Stimulated activated effector memory CD8-positive, alpha-beta T cell treated with anti-CD3 and anti-CD28 coated beads, Interleukin-12 subunit alpha, Interleukin-12 subunit beta, amount 100 ng/mL, for 72 hours (primary cell): Measurements from ENCODE around the gene MICALL1.

ENCODE experiments used
- ATAC-seq: fragments of 150-1000 bp; cut with Tn5 transposase; 2 replicates; pipeline ENCODE4 v1.10.0; 2021
- DNase-seq, 2 donors: peaks; one replicate each; pipeline ENCODE4 v3.0.0; 2021 to 2022; ENCODE audit warnings: low spot score in 2 of 2
- H3K27ac Mint-ChIP-seq: one replicate; pipeline ENCODE4 v1.8.0; 2022; ENCODE audit warnings: mild to moderate bottlenecking, mixed read lengths
- H3K36me3 Mint-ChIP-seq: one replicate; pipeline ENCODE4 v1.8.0; 2022; ENCODE audit warnings: mild to moderate bottlenecking, mixed read lengths
- H3K4me1 Mint-ChIP-seq: one replicate; pipeline ENCODE4 v1.8.0; 2022; ENCODE audit warnings: mixed read lengths
- H3K4me3 Mint-ChIP-seq: one replicate; pipeline ENCODE4 v1.8.0; 2022; ENCODE audit warnings: mild to moderate bottlenecking, mixed read lengths
- H3K9me3 Mint-ChIP-seq: one replicate; pipeline ENCODE4 v1.8.0; 2022; ENCODE audit warnings: mixed read lengths

Gene MICALL1

GRCh38 chr22:37896181-37896592 lies 9.9 kb upstream of the MICALL1 start:
- peaks cover 13% of the 10 kb centered on the region for H3K4me1 Mint-ChIP-seq
- H3K4me3 Mint-ChIP-seq = no peak overlapping the region
- H3K36me3 Mint-ChIP-seq = peaks cover 26% of the 10 kb centered on the region
- peak overlapping the region; percentile 95 for H3K27ac Mint-ChIP-seq
- ATAC-seq (peak; percentile 89), DNase-seq (peak; percentile 18 to 60)
- H3K9me3 Mint-ChIP-seq = no peaks in the 10 kb centered on the region

GRCh38 chr22:37896939-37897338 lies 9.2 kb upstream of the MICALL1 start:
- peaks cover 18% of the 10 kb centered on the region for H3K36me3 Mint-ChIP-seq
- ATAC-seq (no peak), DNase-seq (no peak)
- H3K9me3 Mint-ChIP-seq = no peaks in the 10 kb centered on the region
- H3K4me1 Mint-ChIP-seq = peaks cover 13% of the 10 kb centered on the region
- peak overlapping the region; percentile 95 for H3K27ac Mint-ChIP-seq
- H3K4me3 Mint-ChIP-seq = no peak overlapping the region

- H3K9me3 Mint-ChIP-seq = no peaks in the 10 kb centered on the region
- H3K4me1 Mint-ChIP-seq = peaks cover 13% of the 10 kb centered on the region
- DNase-seq = no peak
- peak overlapping the region; percentile 84 for H3K27ac Mint-ChIP-seq
- H3K36me3 Mint-ChIP-seq = peaks cover 16% of the 10 kb centered on the region
- H3K4me3 Mint-ChIP-seq = no peak overlapping the region
- no peak for ATAC-seq
Measured at GRCh38 chr22:37897807-37898206, 8.3 kb upstream of the MICALL1 start.

GRCh38 chr22:37898441-37899181 lies 7.5 kb upstream of the MICALL1 start:
- Mint-ChIP-seq H3K9me3 (no peaks in the 10 kb centered on the region), H3K4me1 (peaks cover 11% of the 10 kb centered on the region), H3K27ac (peak overlapping the region; percentile 84), H3K36me3 (peaks cover 12% of the 10 kb centered on the region), H3K4me3 (no peak overlapping the region)
- ATAC-seq (no peak), DNase-seq (no peak)

- no peak for DNase-seq
- no peaks in the 10 kb centered on the region for H3K9me3 Mint-ChIP-seq
Measured at GRCh38 chr22:37904572-37905533, 1.2 kb upstream of the MICALL1 start.

GRCh38 chr22:37906364-37907008 lies 389 bp downstream of the MICALL1 start:
- no peaks in the 10 kb centered on the region for H3K9me3 Mint-ChIP-seq
- DNase-seq (peak; percentile 36 to 72), ATAC-seq (peak; percentile 64)
- peak overlapping the region; percentile 78 for H3K27ac Mint-ChIP-seq
- peak overlapping the region; percentile 64 for H3K4me3 Mint-ChIP-seq
- H3K4me1 Mint-ChIP-seq = peaks cover 40% of the 10 kb centered on the region
- peaks cover 11% of the 10 kb centered on the region for H3K36me3 Mint-ChIP-seq

More at GRCh38 chr22:37904572-37905533, 1.2 kb upstream of the MICALL1 start:
- peak; percentile 8 for ATAC-seq
- H3K4me1 Mint-ChIP-seq = peaks cover 32% of the 10 kb centered on the region
- H3K4me3 Mint-ChIP-seq = peak overlapping the region; percentile 77
- peak overlapping the region; percentile 94 for H3K27ac Mint-ChIP-seq
- peaks cover 11% of the 10 kb centered on the region for H3K36me3 Mint-ChIP-seq

GRCh38 chr22:37907036-37907954 lies 1.2 kb downstream of the MICALL1 start:
- Mint-ChIP-seq H3K36me3 (peaks cover 13% of the 10 kb centered on the region), H3K9me3 (no peaks in the 10 kb centered on the region), H3K27ac (peak overlapping the region; percentile 78), H3K4me3 (peak overlapping the region; percentile 64), H3K4me1 (peaks cover 48% of the 10 kb centered on the region)
- no peak for ATAC-seq
- no peak for DNase-seq

GRCh38 chr22:37909766-37910165 lies 3.7 kb downstream of the MICALL1 start:
- Mint-ChIP-seq H3K36me3 (peaks cover 34% of the 10 kb centered on the region), H3K9me3 (no peaks in the 10 kb centered on the region), H3K4me1 (peaks cover 50% of the 10 kb centered on the region), H3K4me3 (no peak overlapping the region), H3K27ac (no peak overlapping the region)
- ATAC-seq (no peak), DNase-seq (no peak)

- H3K4me1 Mint-ChIP-seq = peaks cover 41% of the 10 kb centered on the region
- H3K9me3 Mint-ChIP-seq = no peaks in the 10 kb centered on the region
- no peak for DNase-seq
- peak overlapping the region; percentile 85 for H3K27ac Mint-ChIP-seq
- no peak overlapping the region for H3K4me3 Mint-ChIP-seq
- H3K36me3 Mint-ChIP-seq = peaks cover 33% of the 10 kb centered on the region
- no peak for ATAC-seq
Measured at GRCh38 chr22:37910890-37911672, 5.0 kb downstream of the MICALL1 start.

- H3K36me3 Mint-ChIP-seq = peaks cover 33% of the 10 kb centered on the region
- H3K4me1 Mint-ChIP-seq = peaks cover 41% of the 10 kb centered on the region
- no peaks in the 10 kb centered on the region for H3K9me3 Mint-ChIP-seq
- peak overlapping the region; percentile 85 for H3K27ac Mint-ChIP-seq
- no peak for ATAC-seq
- DNase-seq = no peak
- H3K4me3 Mint-ChIP-seq = no peak overlapping the region
Measured at GRCh38 chr22:37911697-37912096, 5.6 kb downstream of the MICALL1 start.

GRCh38 chr22:37912171-37912570 lies 6.1 kb downstream of the MICALL1 start:
- Mint-ChIP-seq H3K27ac (peak overlapping the region; percentile 85), H3K9me3 (no peaks in the 10 kb centered on the region), H3K4me3 (no peak overlapping the region), H3K36me3 (peaks cover 33% of the 10 kb centered on the region), H3K4me1 (peaks cover 38% of the 10 kb centered on the region)
- no peak for ATAC-seq
- DNase-seq = no peak

- peak overlapping the region; percentile 20 for H3K27ac Mint-ChIP-seq
- DNase-seq (no peak), ATAC-seq (no peak)
- peaks cover 35% of the 10 kb centered on the region for H3K36me3 Mint-ChIP-seq
- H3K4me1 Mint-ChIP-seq = peaks cover 30% of the 10 kb centered on the region
- no peak overlapping the region for H3K4me3 Mint-ChIP-seq
- H3K9me3 Mint-ChIP-seq = no peaks in the 10 kb centered on the region
Measured at GRCh38 chr22:37913233-37913721, 7.2 kb downstream of the MICALL1 start.

- Mint-ChIP-seq H3K36me3 (peaks cover 63% of the 10 kb centered on the region), H3K4me3 (no peak overlapping the region), H3K4me1 (peaks cover 11% of the 10 kb centered on the region), H3K9me3 (no peaks in the 10 kb centered on the region), H3K27ac (no peak overlapping the region)
- ATAC-seq (no peak), DNase-seq (no peak)
Measured at GRCh38 chr22:37916311-37916710, 10.2 kb downstream of the MICALL1 start.
